GM18520 (cell line): ENCODE measurements around the gene ZBTB4.

ENCODE experiments used
- ATAC-seq: cut with Tn5 transposase; IDR thresholded peaks from one replicate; pipeline ENCODE4 v1.9.1; 2021; ENCODE audit not compliant: unreplicated experiment

The ZBTB4 gene

DNA sequence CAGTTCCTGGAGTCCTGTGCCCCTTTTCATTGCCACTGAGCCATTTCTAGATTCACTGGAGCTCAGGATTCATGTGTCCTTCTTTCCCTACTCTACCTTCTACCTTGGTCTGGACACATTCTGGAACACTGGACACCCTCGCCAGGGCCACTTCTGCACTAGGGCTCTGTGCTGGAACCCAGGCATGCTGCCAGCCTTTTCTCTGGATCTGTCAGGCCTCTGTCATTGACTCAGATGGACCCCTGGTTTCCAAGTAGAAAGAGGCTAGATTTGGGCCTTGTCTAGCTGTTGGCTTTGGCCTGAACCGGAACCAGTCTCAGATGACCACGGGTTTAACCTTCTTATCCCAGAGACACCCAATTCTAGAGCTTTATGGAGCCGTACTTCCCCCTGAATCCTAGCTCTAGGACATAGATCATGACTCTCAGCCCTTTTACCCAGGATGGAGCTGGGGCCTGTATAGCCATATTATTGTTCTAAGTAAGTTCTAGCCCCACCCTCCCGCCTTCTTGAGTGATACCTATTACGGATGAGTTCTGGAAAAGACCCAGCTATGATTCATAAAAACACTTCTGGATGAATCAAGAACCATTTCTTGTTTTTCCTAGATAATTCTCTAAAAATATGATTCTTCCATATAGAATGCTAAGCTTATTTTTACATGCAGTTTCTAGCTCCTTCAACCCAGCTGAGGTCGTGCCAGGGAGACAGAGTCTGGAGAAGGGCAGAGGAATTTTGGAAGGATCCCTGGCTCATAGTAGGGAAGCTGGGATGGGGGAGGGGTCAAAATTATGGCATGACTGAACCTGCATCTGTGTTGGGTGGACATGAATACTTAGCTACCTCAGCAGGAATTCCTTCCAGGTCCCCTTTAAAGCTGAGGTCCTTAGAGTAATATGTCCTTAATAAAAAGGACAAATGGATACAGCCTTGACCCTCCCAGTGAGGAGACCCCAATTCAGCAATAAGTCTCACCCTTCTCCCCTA, 35.6 kb downstream of the ZBTB4 start:
- no peak for ATAC-seq

DNA sequence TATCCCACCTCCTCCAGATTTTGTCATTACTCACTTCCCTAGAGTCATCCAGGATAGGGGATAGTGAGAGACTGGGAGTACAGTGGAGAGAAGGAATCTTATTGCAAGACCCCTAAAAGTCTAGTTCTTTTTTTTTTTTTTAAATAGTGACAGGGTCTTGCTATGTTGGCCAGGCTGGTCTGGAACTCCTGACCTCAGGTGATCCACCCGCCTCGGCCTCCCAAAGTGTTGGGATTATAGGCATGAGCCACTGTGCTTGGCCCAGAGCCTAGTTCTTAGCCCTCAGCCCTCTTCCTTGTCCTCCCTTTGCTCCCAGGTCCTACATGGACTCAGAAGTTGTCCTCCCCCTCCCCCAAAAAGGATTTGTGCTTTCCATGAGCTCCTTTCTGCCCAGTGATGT, 37.3 kb downstream of the ZBTB4 start:
- no peak for ATAC-seq

DNA sequence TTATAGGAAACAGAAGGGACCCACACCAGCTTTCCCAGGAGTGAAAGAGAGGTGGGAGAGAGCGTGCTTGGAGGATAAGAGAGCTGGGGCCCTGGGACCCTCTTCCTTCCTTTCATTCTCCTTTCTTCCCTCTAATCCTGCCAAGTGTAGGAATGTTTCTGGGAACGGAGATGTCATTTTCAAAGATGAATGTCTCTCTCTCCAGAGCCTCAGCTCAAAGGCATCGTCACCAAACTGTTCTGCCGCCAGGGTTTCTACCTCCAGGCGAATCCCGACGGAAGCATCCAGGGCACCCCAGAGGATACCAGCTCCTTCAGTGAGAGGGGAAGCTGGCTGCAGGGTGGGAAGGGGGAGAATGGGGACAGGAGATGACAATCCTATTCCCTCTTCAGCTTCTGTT, 38.2 kb downstream of the ZBTB4 start:
- ATAC-seq = no peak

DNA sequence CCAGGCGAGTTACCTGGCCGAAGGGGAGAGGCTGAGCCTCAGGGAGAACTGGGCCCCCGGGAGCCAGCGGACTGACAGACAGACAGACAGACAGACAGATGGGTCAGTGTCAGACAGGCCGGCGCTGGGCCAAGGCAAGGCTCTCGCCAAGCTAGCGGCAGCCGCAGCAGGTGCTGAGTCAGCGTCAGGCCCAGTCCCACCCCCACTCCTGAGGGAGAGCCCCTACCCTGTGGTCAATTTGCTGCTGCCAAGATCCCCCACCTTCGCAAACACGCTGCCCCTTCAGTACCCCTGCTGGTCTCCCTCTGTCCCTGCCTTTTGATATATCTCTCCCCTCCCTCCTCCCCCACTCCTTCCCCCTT, 38.6 kb downstream of the ZBTB4 start:
- no peak for ATAC-seq

DNA sequence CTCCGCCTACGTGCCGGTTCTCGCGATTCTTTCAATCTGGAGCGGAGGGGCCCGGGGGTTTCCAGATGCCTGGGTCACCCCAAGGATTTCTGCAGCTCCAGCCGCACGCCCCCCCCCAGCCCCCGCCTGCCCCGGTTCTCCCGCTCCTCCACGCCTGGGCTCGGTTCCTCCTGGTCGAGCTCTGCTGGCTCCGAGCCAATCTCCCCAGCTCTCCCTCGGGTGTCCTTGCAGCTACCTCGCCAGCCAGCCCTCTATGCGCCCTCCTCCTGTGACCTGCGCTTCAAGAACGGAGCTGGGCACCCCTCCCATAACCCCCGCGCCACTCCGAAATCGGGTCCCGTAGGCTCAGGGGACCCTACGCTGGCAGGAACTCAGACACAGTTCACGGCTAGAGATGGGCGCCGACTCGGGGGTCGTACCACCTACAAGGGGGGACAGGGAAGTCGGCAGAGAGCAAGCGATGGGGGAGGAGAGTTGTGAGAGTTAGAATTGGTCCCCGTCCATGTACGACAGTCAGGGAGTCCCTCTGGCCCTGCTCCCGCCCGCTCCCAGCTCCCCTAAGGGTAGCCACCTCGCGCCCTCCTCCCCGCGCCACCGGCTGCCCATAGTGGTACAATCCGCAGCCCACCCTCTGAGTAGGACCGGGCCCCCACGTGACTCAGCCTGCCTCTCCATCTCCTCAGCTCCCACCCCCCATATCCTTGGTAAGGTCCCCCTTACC, 39.2 kb downstream of the ZBTB4 start:
- no peak for ATAC-seq

DNA sequence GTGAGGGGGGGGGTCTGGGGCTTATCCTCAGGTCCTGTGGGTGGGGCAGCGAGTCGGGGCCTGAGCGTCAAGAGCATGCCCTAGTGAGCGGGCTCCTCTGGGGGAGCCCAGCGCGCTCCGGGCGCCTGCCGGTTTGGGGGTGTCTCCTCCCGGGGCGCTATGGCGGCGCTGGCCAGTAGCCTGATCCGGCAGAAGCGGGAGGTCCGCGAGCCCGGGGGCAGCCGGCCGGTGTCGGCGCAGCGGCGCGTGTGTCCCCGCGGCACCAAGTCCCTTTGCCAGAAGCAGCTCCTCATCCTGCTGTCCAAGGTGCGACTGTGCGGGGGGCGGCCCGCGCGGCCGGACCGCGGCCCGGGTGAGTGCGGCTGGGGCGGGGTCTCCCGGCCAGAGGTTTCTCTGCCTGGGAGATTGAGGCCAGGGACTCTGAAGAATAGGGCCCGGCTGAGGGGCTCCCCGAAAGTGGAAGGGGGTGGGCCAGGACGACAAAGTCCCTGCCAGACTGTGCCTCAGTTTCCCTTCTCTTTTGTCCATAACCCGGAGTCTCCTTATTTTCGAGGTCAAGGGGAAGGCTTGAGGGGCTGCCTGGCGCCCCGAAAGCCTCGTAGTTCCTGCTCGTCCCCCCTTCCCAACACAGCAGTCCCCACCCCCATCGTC, 39.8 kb downstream of the ZBTB4 start, which contains the start of gene FGF11:
Gene FGF11 (plus strand): TSS at position 51 of the 651 bp plus-strand sequence. CDS start 109 bp downstream, at position 160.
- ATAC-seq = no peak

DNA sequence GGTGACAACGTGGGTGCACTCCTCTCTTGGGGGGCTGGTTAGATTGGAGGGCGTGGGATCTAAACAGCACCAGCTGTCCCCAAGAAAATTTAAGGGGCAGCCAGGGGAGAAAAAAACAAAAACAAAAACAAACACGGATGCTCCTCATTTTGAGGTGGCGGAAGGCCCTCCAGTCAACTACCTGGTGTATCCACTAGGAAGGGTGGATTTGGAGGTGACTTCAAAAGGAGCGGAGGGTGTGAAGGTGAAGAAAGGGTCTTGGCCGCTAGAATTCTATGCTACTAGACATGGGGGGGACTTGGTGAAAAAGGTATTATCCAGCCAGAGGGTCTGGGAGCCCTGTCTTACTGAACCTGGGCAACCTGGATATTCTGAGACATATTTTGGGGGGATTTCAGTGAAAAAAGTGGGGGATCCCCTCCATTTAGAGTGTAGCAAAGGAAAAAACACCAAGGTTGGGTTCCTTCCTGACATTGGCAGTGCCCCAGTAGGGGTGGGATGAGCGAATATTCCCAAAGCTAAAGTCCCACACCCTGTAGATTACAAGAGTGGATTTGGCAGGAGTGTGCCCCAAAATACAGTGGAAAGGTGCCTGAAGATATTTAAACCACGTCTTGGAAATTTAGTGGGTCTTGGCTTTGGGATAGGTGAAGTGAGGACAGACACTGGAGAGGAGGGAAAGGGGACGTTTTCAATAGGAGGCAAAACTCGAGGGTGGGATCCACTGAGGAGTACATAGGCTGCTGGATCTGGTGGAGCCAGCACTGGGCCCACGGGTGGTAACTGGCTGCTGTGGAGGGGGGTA, 40.6 kb downstream of the ZBTB4 start:
- no peak for ATAC-seq

DNA sequence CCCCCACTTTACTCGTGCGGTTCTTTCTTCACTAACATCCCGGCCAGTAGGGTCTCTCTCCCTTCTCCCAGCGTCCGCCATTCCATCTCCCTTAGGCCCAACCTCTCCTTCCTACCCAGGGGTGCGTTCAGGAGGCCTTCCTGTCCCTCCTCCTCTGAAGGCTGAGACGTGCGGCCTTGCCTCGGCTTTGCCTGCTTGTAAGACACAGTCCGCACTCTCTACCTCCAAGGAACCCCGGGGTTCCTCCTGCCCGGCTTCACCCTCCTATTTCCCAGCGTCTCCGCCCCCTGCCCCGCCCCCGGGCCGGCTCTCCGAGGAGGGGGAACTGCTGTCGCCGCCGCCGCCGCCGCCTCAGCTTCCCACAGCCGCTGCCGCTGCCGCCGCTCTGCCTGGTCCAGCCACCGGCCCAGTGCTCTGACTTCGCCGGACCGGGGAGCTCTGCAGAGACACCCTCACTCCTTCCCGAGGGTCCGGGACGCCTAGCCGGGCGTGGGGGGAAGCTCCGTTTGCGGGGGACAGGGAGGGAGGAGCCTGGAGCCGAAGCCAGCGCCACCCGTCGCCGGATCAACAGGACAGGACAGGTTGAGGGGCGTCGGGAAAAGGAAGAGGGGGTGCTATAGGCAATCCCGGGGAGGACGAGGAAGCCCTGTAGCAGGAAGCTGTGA, 41.3 kb downstream of the ZBTB4 start:
- no peak for ATAC-seq

DNA sequence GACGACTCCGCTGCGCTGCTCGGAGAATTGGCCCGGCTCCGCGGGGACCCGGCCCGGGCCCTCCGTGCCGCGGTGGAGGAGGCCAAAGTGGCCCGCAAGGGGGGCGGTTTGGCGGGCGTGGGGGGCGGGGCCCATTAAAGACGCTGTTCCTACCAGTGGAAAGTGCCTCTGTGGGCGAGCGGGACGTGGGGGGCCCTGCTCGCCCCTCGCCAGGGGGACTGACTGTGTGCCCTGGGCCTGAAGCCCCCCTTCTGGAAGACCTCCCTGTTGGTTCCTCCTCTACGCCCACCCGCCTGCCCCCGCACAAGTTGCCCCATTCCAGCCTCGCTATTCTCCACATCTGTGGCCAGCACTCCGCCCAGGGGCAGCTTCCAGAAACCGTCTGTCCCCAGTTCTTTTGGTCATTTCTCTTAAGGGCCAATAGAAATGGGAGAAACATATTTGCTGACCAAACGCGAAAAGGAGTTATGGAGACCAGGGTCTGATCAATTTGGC, 42.0 kb downstream of the ZBTB4 start:
- ATAC-seq = no peak

DNA sequence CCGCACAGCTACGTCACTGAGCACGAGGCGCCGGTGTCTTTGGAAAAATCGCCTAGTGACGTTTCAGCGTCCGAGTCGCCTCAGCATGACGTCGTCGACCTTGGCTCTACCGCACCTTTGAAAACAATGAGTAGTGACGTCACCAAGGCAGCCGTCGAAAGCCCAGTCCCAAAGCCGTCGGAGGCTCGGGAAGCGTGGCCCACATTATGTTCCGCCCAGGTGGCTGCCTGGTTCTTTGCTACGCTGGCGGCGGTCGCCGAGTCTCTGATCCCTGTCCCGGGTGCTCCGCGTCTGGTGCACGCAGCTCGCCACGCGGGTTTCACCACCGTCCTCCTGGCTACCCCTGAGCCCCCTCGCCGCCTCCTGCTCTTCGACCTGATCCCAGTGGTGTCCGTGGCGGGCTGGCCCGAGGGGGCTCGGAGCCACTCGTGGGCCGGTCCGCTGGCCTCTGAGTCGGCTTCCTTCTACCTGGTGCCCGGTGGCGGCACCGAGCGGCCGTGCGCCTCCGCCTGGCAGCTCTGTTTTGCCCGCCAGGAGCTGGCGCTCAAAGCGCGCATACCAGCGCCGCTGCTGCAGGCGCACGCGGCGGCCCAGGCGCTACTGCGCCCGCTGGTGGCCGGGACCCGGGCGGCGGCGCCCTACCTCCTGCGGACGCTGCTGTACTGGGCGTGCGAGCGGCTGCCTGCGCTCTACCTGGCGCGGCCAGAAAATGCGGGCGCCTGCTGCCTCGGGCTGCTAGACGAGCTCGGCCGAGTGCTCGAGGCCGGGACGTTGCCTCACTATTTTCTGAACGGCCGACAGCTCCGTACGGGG, 42.7 kb downstream of the ZBTB4 start:
- ATAC-seq = peak; percentile 32

DNA sequence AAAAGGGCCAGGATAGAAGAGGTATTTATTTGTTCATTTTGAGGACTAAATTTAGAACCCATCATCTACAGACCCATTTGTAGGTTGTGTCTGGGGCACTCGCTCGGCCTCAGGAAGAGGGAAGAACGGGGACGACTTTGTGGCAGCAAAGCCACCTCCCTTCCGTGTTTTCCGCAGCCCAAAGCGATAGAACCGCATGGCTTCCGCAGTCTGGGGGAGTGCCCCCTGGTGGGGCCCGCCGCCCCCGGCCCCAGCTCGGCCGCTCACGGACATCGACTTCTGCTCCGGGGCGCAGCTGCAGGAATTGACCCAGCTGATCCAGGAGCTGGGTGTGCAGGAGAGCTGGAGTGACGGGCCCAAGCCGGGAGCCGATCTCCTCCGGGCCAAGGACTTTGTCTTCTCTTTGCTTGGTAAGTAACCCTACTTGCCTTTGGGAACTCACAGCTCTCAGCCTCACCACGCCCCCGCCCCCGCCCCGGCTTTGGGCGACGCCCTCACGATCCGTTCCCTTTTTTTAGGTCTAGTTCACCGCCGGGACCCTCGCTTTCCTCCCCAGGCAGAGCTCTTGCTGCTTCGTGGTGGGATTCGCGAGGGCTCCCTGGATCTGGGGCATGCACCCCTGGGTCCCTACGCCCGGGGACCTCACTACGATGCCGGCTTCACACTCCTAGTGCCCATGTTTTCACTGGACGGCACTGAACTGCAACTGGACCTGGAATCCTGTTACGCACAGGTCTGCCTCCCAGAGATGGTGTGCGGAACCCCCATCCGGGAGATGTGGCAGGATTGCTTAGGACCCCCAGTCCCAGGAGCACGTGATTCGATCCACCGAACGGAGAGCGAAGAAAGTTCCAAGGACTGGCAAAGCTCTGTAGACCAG, 43.5 kb downstream of the ZBTB4 start:
- ATAC-seq = no peak

DNA sequence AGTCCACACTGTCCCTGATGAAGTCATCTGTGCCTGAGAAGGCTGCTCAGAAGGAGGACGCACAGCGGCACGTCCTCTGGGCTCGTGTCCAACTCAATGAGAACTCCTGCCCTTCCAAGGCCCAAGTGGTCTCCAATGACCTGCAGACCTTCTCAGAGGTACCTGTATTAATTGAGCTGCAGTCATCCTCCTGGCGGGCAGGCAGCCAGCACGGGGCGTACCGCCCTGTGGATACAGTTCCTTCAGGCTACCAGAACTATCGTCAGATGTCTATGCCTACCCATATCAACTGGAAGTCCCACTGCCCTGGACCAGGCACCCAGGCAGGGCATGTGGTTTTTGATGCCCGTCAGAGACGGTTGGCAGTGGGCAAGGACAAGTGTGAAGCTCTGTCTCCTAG, 47.1 kb downstream of the ZBTB4 start:
- no peak for ATAC-seq

DNA sequence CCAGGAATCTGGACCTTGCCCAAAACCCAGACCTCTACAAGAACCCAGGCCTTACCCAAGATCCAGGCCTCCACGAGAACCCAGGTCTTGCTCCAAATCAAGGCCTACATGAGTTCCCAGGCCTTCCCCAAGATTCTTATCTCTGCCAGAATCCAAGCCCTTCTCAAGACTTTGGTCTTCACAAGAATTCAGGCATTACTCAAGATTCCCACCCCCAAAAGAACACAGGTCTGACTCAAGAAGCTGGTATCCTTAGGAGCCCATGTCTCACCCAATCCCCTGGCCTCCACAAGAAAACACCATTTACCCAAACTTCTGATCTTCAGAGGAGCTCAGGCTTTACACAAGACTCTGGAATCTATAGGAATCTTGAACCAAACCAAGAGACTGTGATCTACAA, 48.2 kb downstream of the ZBTB4 start:
- no peak for ATAC-seq

DNA sequence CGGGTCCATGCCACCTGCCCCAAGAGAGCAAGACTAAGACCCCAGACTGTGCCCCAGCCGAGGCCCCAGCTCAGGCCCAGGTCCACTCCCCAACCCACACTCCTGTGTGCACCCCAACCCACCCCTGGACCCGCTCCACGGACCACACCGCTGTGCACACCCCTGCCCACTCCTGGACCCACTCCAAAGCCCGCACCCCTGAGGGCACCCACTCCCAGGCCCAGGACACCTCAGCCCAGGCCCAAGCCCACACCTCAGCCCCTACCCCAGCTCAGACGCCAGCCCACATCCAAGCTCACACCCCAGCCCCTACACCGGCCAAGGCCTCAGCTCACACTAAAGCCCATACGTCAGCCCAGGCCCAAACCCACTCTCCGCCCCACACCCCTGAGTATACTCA, 49.7 kb downstream of the ZBTB4 start:
- no peak for ATAC-seq

DNA sequence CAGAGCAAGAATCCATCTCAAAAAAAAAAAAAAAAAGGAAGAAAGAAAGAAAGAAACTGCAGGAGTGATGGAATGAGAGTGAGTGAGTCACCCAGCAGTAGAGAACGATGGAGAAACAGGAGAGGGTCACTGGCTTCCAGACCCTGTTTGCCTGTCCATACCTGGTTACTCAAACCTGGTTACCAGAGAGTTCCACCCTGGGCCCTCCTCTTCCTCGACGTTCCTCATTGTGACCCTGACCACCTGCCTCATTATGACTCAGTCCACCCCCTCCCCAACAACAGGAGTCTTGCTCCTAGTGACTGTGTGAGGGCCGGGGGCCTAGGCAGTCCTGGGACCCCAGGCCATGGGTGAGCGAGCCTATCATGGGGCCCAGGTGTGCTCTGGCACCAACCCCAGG, 50.9 kb downstream of the ZBTB4 start, which contains the start of gene SPEM3:
Gene SPEM3 (plus strand): TSS at position 301 of the 400 bp plus-strand sequence. CDS start 46 bp downstream, at position 347.
- ATAC-seq = no peak

DNA sequence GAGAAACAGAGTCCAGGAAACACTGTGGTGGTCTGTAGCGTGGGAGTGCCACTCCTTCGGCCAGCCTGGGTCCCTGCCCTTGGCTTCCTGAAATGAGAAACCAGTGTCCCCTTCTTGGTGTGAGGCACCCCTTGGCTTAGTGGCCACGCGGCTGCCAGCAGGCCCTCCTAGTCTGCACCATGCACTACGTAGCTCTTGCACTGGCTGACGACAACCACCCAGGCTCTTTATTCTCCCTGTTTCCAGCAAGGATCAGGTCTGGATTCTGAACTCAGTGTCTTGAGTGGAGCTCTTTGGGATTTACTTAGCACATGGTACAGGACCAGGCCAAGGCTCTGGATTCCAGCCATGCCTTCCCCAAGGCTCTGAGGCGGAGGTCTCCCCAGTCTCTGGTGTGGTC, 51.9 kb downstream of the ZBTB4 start:
- no peak for ATAC-seq

DNA sequence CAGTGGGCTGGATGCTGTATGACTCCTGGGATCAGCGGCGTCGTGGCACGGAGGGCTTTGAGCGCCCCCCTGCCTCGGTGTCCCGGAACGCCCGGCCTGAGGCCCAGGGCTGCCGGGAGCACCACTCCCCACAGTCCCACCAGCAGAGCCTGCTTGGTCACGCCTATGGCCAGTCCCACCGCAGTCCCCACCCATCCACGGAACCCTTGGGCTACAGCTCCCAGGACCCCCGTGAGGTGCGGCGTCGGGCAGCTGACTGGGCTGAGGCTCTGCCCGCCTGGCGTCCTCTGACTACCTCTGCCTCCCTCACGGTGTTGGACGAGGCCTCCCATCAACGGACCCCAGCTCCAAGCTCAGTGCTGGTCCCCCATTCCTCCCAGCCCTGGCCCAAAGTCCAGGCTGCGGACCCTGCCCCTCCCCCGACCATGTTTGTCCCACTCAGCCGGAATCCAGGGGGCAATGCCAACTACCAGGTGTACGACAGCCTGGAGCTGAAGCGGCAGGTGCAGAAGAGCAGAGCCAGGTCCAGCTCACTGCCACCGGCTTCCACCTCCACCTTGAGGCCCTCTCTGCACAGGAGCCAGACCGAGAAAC, 52.4 kb downstream of the ZBTB4 start:
- no peak for ATAC-seq
